Stimulated activated naive CD4-positive, alpha-beta T cell treated with Interleukin-2 at 50 U/mL for 16 hours (primary cell): ENCODE data around the gene SIMC1.
A peak's percentile ranks its signal among the peaks of the same experiment; 100 is the strongest.

ENCODE experiments used
- DNase-seq: peaks from one replicate; lab custom pipeline; 2025; lab: John Stamatoyannopoulos, UW

Gene SIMC1

DNA sequence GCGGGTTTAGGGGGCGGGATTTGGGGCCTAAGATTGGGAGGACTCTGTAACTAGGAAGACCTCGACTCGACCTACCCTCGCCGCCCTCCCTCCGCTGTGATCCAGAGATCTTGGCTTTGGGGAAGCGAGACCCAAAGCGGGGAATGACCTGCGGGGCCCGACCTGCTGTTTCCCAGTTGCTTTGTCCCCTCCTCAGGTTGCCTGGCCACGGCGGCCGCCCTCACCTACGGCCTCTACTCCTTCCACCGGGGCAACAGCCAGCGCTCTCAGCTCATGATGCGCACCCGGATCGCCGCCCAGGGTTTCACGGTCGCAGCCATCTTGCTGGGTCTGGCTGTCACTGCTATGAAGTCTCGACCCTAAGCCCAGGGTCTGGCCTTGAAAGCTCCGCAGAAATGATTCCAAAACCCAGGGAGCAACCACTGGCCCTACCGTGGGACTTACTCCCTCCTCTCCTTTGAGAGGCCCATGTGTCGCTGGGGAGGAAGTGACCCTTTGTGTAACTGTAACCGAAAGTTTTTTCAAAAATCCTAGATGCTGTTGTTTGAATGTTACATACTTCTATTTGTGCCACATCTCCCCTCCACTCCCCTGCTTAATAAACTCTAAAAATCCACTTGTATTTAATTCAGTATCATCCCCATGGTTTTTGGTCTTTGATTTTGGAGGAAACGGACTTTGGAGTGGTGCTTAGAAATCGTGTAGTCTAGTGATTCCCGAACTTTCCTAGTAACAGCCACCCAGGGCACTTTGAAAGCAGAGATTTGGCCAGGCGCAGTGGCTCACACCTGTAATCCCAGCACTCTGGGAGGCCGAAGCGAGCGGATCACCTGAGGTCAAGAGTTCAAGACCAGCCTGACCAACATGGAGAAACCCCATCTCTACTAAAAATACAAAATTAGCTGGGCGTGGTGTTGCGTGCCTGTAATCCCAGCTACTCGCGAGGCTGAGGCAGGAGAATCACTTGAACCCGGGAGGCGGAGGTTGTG is 151.2 kb downstream of the SIMC1 start:
- DNase-seq = peak; percentile 82

DNA sequence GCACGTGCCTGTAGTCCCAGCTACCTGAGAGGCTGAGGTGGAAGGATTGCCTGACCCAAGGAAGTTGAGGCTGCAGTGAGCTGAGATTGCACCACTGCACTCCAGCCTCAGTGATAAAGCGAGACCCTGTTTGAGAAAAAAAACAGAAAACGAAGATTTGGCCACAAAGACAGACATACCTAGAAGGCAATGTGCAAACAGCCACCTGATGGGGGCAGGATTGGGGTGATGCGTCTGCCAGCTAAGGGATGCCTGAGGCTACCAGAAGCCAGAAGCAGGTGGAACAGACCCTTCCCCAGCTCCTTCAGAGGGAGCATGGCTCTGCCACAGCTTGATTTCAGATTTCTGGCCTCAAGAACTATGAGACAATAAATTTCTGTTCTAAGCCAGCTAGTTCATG is 153.3 kb downstream of the SIMC1 start:
- no peak for DNase-seq

DNA sequence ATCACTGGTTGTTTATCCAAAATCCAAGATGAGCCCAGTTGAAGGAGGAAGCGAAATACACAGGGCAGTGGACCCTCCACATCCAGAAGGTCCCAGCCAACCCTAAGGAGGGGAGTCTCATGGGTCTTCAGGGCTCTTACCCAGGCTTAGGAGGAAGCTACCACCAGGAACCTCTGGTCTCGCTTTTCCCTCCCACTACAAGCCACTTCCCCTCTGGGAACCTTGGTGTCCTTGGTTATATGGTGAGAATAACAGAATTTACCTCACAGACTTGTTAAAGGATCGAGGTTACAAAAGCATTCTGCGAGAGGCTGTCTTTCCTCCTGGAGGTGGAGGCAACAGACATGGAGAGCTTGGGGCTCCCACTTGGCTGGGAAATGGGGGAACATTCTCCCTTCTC is 153.8 kb downstream of the SIMC1 start:
- no peak for DNase-seq

DNA sequence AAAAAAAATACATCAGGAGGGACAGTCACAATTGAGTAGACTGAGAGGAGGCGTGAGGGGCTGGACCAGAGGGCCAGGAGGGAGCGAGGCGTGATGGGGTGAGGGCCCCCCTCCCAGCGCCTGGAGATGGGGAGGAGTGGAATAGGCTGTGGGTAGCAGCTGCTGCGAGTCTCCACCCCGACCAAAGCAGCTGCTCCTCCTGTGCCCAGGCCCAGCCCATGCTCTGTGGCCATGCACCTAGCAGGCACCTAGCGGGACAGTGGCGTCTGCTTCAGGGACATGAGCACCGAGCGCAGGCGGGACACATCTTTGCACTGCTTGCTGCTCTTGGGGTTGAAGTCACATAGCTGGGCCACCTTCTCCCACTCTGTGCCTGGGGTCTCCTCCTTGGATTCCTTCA is 154.3 kb downstream of the SIMC1 start:
- DNase-seq = no peak

DNA sequence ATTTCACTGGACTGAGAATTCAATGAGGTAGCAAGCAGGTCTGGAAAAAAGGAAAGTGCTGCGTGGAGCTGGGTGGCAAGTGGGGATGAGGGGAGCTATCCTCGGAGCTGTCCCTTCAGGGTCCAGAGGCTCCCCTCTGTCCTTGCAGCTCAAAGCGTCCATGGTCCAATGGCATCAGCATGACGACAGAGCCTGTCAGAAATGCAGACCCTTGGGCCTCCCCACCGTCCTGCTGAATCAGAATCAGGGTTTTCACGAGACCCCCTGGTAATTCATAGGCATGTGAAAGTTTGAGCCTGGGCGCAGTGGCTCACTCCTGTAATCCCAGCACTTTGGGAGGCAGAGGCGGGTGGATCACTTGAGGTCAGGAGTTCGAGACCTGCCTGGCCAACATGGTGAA is 155.9 kb downstream of the SIMC1 start:
- no peak for DNase-seq

DNA sequence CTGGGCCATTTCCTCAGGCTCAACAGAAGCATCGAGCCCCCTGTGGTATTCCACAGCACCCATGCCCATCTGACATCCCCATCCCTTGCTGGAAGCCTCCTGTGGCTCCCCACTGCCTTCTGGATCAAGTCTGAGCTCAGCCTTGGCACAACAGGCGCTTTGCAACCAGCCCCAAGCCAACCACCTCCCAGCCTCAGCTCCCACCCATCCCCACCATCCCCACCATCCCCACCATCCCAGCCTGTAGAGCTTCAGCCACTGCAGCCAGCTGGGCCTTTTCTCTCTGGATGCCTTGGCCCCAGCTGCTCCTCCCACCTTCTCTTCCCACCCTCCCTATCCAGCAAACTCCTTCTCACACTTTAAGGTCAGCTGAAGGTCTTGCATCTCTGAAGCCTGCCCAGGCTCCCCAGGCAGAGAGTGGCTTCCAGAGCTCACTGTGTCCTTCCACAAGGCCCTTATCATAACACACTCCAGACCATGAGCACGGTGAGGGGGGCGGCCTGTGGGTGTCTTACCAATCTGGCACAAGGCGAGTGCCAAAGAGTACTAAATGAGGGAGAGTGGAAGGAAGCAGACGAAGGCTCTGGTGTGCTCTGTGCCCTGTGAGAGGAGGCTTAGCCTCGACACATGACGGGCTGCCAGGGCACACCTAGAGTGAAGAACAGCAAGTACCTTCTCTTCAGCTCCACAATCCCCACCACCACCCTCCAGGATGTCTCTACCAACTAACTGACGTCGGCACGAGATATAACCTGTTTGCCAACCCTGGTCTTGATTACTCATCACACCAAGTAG is 156.9 kb downstream of the SIMC1 start:
- DNase-seq = no peak
